DND-41 (cell line): ENCODE data around the gene ZNF354C.

Source experiments
- ATAC-seq: fragments of 200-7000 bp; cut with Tn5 transposase; 3 replicates; pipeline ENCODE4 v1.9.1; 2021; ENCODE audit warnings: low read depth; ENCODE audit not compliant: insufficient read depth
- DNase-seq: peaks from one replicate; pipeline ENCODE4 v3.0.0-alpha.2; 2020
- H2AFZ ChIP-seq: 2 replicates; pipeline ENCODE4 v1.6.0; 2012; ENCODE audit warnings: low read depth, low read length
- H3K27ac ChIP-seq: 2 replicates; pipeline ENCODE4 v1.5.1; 2012; ENCODE audit warnings: low read length, inconsistent platforms
- H3K27me3 ChIP-seq: fragments of 200-600 bp; sonication (generic); 2 replicates; pipeline ENCODE4 v1.6.0; 2012; ENCODE audit warnings: low read length, mild to moderate bottlenecking, inconsistent platforms; ENCODE audit not compliant: insufficient read depth, poor library complexity
- H3K36me3 ChIP-seq: 2 replicates; pipeline ENCODE4 v1.5.1; 2012; ENCODE audit warnings: low read length, inconsistent platforms; ENCODE audit not compliant: insufficient read depth
- H3K4me1 ChIP-seq: 2 replicates; pipeline ENCODE4 v1.5.1; 2012; ENCODE audit warnings: mild to moderate bottlenecking, low read length; ENCODE audit not compliant: insufficient read depth
- H3K4me2 ChIP-seq: 2 replicates; pipeline ENCODE4 v1.6.0; 2012; ENCODE audit warnings: mild to moderate bottlenecking, moderate library complexity, low read length, inconsistent platforms; ENCODE audit not compliant: insufficient read depth
- H3K4me3 ChIP-seq, 2 experiments: fragments of 200-600 bp in 1 of 2; shearing (Covaris generic) in 1 of 2; 2 replicates each; pipeline ENCODE4 v1.5.1; 2012 to 2016; ENCODE audit warnings: inconsistent platforms in 2 of 2, low read length in 2 of 2, mild to moderate bottlenecking in 2 of 2, low read depth in 1 of 2, moderate library complexity in 1 of 2
- H3K79me2 ChIP-seq: 2 replicates; pipeline ENCODE4 v1.6.0; 2012; ENCODE audit warnings: low read length, inconsistent platforms; ENCODE audit not compliant: insufficient read depth
- H3K9ac ChIP-seq: 2 replicates; pipeline ENCODE4 v1.6.0; 2012; ENCODE audit warnings: low read depth, mild to moderate bottlenecking, inconsistent platforms, low read length, moderate library complexity
- H3K9me3 ChIP-seq: 2 replicates; pipeline ENCODE4 v1.5.1; 2012; ENCODE audit warnings: low read length, moderate library complexity, mild to moderate bottlenecking, inconsistent platforms; ENCODE audit not compliant: insufficient read depth, severe bottlenecking
- H4K20me1 ChIP-seq: 2 replicates; pipeline ENCODE4 v1.6.0; 2012; ENCODE audit warnings: low read length; ENCODE audit not compliant: insufficient read depth
- CTCF ChIP-seq: IDR thresholded peaks from 2 replicates; pipeline ENCODE4 v1.5.1; 2012; ENCODE audit warnings: borderline replicate concordance, low read length, moderate library complexity, mild to moderate bottlenecking; ENCODE audit not compliant: poor library complexity, severe bottlenecking; ENCODE audit errors: extremely low read depth
- EZH2 ChIP-seq: IDR thresholded peaks from 3 replicates; pipeline ENCODE4 v1.6.1; 2012; ENCODE audit warnings: borderline replicate concordance, low read depth, mild to moderate bottlenecking, moderate library complexity, low read length, inconsistent platforms; ENCODE audit not compliant: severe bottlenecking

The ZNF354C gene

GRCh38 chr5:179115307-179115706, 55.1 kb downstream of the ZNF354C start:
- ATAC-seq = no peak
- Histone ChIP-seq H3K79me2 (no peaks in the 10 kb centered on the region), H2AFZ (no peak overlapping the region), H3K27ac (no peak overlapping the region), H3K9me3 (no peaks in the 10 kb centered on the region), H3K36me3 (no peaks in the 10 kb centered on the region), H3K4me2 (no peak overlapping the region), H3K9ac (no peak overlapping the region), H3K27me3 (peaks cover 3% of the 10 kb centered on the region), H4K20me1 (no peaks in the 10 kb centered on the region), H3K4me3 (no peak overlapping the region), H3K4me1 (no peaks in the 10 kb centered on the region)
- no peak for DNase-seq
- TF ChIP-seq CTCF = no peak
- TF ChIP-seq EZH2 = no peak

GRCh38 chr5:179115845-179116524, 55.8 kb downstream of the ZNF354C start:
- DNase-seq (no peak), ATAC-seq (no peak)
- Histone ChIP-seq H3K4me1 (no peaks in the 10 kb centered on the region), H3K4me3 (no peak overlapping the region), H3K9ac (no peak overlapping the region), H4K20me1 (no peaks in the 10 kb centered on the region), H3K4me2 (no peak overlapping the region), H3K36me3 (no peaks in the 10 kb centered on the region), H3K9me3 (no peaks in the 10 kb centered on the region), H3K79me2 (no peaks in the 10 kb centered on the region), H2AFZ (no peak overlapping the region), H3K27ac (no peak overlapping the region), H3K27me3 (peaks cover 3% of the 10 kb centered on the region)
- TF ChIP-seq CTCF = no peak
- no peak for TF ChIP-seq EZH2

- Histone ChIP-seq H4K20me1 (no peaks in the 10 kb centered on the region), H3K9me3 (no peaks in the 10 kb centered on the region)
- ATAC-seq = no peak
Measured at GRCh38 chr5:179118338-179118737, 58.2 kb downstream of the ZNF354C start.

More at GRCh38 chr5:179118338-179118737, 58.2 kb downstream of the ZNF354C start:
- H3K36me3 ChIP-seq = no peaks in the 10 kb centered on the region
- H3K4me1 ChIP-seq = no peaks in the 10 kb centered on the region
- TF ChIP-seq EZH2 (no peak), CTCF (no peak)
- H3K4me3 ChIP-seq = no peak overlapping the region
- no peak overlapping the region for H3K4me2 ChIP-seq
- H3K27ac ChIP-seq = no peak overlapping the region
- DNase-seq = no peak
- H3K79me2 ChIP-seq = no peaks in the 10 kb centered on the region
- no peak overlapping the region for H3K9ac ChIP-seq
- peaks cover 3% of the 10 kb centered on the region for H3K27me3 ChIP-seq
- H2AFZ ChIP-seq = no peak overlapping the region
